Ishikawa (cell line): ENCODE results near the gene ST7.

Experiments
- CEBPB ChIP-seq: IDR thresholded peaks from 2 replicates; pipeline ENCODE4 v1.6.1; 2012
- EP300 ChIP-seq: IDR thresholded peaks from 2 replicates; pipeline ENCODE4 v1.6.1; 2012; ENCODE audit warnings: borderline replicate concordance
- FOXM1 ChIP-seq: IDR thresholded peaks from 2 replicates; pipeline ENCODE4 v1.6.1; 2012; ENCODE audit warnings: low read depth, borderline replicate concordance
- RAD21 ChIP-seq: IDR thresholded peaks from 2 replicates; pipeline ENCODE4 v1.6.1; 2012; ENCODE audit warnings: low read depth
- REST ChIP-seq: IDR thresholded peaks from 2 replicates; pipeline ENCODE4 v1.6.1; 2012; ENCODE audit warnings: low read depth, mild to moderate bottlenecking
- TAF1 ChIP-seq: IDR thresholded peaks from 2 replicates; pipeline ENCODE4 v1.6.1; 2012; ENCODE audit warnings: low read depth, mild to moderate bottlenecking

- TF ChIP-seq EP300: no peak
- no peak for TF ChIP-seq RAD21
- TF ChIP-seq FOXM1: no peak
- no peak for TF ChIP-seq REST
- TF ChIP-seq TAF1: no peak
- TF ChIP-seq CEBPB: no peak
Measured at GRCh38 chr7:117087639-117088396, 134.5 kb downstream of the ST7 start.
